ENCODE measurements around the gene ARPC4. TPM values are rescaled to one million over a fixed set of nuclear protein-coding genes. Genes with fewer than 3 reads are reported as not detected.
A peak's percentile ranks its signal among the peaks of the same experiment; 100 is the strongest.

Gene ARPC4
- 184 TPM for total RNA-seq

DNA sequence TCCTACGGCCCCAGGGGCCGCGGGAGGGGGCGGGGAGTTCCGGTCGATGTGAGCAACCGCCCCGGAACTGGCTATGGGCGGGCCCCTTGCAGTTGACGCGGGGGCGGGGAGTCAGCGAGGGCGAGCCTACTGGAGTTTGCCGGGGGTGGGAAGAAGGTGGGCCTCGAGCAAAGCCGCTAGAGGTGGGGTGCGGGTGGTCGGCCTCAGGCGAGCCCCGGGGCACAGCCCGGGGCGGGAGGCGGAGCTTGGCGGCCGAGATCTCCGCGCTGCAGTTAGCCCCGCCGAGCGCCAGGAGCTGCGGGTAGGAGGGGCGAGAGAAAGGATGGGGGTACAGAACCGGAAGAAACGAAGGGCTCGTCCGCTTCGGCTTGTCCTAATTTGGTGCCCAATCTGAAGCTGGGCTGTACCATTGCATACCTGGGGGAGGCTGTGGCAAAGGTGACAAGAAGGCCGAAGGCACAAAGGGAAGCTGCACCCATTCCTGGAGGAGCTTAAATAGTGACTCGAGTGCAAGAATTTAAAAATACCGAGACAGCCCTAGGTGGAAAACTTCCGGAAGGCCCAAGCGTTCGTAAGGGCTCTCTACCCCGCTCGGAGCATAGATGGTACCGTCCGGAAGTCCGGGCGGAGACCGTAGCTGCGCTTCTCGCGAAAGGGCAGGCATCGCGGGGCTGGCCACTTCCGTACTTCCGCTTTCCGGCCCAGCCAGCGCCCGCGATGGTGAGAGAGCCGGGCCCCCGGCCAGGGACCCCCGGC, at the start of gene ARPC4, which contains the start of gene TADA3:
ARPC4 (plus strand) TSS at position 678 of the 756 bp plus-strand sequence; CDS start at position 718, 40 bp downstream.
TADA3 (minus strand) TSS at position 69 of the 756 bp plus-strand sequence. CDS start 1,007 bp downstream, outside the sequence.
- peak; percentile 93 to 98 (median 97) for DNase-seq (ENCODE audit: low read depth in 2 of 3, low spot score in 2 of 3)

DNA sequence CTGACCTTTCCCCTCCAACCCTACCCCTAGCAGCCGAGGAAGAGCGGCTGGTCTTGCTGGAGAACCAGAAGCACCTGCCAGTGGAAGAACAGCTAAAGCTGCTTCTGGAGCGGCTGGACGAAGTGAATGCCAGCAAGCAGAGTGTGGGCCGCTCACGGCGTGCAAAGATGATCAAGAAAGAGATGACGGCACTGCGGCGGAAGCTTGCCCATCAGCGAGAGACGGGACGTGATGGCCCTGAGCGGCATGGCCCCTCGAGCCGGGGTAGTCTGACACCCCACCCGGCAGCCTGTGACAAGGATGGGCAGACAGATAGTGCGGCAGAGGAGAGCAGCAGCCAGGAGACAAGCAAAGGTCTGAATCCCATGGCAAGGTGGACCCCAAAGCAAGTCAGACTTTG, 49.3 kb upstream of the ARPC4 start:
- no peak for DNase-seq (ENCODE audit: low read depth in 2 of 3, low spot score in 2 of 3)

DNA sequence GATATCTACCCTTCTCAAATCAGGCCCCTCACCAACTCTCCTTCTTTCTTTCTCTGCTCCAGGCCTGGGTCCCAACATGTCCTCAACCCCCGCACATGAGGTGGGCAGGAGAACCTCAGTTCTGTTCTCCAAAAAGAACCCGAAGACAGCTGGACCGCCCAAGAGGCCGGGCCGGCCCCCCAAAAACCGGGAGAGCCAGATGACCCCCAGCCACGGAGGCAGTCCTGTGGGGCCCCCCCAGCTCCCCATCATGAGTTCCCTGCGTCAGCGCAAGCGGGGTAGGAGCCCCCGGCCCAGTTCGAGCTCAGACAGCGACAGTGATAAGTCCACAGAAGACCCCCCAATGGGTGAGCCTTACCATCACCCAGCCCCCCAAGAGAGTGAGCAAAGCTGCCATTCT, 48.7 kb upstream of the ARPC4 start:
- no peak for DNase-seq (ENCODE audit: low read depth in 2 of 3, low spot score in 2 of 3)

DNA sequence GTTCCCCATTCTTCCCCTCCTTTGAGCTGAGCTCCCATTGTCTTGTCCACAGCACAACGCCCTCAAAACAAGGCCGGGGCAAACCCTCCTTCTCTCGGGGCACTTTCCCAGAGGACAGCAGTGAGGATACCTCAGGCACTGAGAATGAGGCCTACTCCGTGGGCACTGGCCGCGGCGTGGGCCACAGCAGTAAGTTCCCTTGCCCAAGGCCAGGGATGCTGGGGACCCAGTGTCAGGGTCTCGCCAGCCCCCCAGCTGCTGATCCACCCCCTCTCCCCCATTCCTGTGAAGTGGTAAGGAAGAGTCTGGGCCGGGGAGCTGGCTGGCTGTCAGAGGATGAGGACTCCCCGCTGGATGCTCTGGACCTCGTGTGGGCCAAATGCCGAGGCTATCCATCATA, 47.4 kb upstream of the ARPC4 start:
- DNase-seq (ENCODE audit: low read depth in 2 of 3, low spot score in 2 of 3): no peak

DNA sequence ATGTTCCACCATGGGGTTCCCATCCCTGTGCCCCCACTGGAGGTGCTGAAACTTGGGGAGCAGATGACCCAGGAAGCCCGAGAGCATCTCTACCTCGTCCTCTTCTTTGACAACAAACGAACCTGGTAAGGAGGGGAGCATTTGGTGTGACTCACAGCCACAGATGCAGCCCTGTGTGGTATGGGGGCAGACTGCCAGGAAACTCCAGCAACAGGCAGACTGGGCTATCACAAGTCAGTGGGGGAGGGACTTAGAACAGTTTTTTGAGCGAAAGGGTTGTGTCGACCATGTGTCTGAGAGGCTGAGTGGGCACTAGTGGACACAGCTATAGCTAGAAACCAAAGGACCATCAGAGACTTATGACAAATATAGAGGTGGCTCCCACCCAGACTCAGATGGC, 46.6 kb upstream of the ARPC4 start:
- no peak for DNase-seq (ENCODE audit: low read depth in 2 of 3, low spot score in 2 of 3)

DNA sequence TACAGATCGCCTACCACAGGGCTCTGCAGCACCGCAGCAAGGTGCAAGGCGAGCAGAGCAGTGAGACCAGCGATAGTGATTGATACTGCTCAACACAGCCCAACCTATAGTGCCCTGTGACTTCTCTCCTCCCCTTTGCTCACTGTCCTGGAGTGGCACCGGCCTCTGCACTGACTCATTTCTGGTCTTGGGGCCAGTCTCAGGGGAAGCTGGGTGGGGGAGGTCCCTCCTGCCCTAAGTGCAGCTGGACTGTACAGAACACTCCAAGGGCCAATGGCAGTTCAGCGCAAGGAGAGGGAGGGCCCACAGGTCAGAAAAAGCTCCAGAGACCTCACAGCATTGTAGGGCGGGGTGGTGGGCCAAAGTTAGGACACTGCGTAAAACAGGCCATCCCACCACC, 45.6 kb upstream of the ARPC4 start:
- DNase-seq (ENCODE audit: low read depth in 2 of 3, low spot score in 2 of 3): no peak

DNA sequence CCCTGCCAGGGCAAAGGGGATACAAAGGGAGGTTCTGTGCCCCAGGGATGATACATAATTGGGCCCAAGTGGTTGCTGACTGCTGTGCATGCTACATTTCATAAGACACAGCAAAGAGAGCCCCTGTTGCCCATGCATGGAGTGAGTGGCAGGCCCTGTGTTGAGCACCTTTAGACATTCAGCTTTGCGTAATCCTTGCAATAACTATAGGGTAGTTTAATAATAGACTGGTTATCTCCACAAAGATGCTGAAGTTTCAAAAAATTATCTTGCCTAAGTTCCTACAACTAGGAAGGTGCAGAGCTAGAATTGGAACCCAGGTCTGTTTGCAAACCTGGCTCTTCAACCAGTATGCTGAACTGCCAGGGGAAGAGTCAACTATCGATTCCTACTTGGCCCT, 44.9 kb upstream of the ARPC4 start:
- no peak for DNase-seq (ENCODE audit: low read depth in 2 of 3, low spot score in 2 of 3)

DNA sequence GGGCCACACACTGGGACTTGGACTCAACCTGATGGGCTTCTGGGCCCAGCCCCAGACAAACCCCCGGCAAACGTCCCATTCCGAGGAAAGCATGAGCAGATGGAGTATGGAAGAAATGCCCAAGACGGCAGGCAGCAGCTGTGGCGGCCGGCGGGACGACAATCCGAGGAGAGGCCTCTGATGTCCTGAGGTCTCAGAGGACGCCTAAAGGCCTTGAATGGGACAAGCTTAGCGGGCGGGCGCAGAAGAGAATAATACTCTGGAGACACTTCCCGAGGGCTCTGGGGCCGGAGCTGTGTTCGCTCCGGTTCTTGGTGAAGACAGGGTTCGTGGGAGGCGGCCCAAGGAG, 43.6 kb upstream of the ARPC4 start:
- no peak for DNase-seq (ENCODE audit: low read depth in 2 of 3, low spot score in 2 of 3)

DNA sequence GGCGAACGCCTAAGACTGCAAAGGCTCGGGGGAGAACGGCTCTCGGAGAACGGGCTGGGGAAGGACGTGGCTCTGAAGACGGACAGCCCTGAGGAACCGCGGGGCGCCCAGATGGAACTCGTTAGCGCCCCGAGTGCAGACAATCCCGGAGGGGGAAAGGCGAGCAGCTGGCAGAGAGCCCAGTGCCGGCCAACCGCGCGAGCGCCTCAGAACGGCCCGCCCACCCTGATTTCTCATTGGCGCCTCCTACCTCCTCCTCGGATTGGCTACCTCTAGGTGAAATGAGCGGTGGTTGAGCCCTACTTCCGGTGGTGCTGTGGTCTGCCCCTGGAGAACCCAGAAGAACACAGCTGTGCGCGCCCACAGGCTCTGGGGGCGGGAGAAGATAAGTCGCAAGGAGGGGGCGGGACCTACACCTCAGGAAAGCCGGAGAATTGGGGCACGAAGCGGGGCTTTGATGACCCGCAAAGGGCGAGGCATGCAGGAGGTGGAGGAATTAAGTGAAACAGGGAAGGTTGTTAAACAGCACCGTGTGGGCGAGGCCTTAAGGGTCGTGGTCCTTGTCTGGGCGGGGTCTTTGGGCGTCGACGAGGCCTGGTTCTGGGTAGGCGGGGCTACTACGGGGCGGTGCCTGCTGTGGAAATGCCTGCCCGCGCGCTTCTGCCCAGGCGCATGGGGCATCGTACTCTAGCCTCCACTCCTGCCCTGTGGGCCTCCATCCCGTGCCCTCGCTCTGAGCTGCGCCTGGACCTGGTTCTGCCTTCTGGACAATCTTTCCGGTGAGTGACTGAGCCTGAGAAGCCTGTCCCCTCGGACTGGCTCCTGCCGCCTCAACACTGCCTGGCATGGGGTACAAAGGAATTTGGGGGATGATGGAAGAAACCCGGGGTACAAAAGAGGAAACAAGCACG, 43.0 kb upstream of the ARPC4 start, which contains the start of gene OGG1:
OGG1 (plus strand) TSS at position 308 of the 911 bp plus-strand sequence; CDS start at position 643, 335 bp downstream.
- peak; percentile 84 to 99 (median 98) for DNase-seq (ENCODE audit: low read depth in 2 of 3, low spot score in 2 of 3)

DNA sequence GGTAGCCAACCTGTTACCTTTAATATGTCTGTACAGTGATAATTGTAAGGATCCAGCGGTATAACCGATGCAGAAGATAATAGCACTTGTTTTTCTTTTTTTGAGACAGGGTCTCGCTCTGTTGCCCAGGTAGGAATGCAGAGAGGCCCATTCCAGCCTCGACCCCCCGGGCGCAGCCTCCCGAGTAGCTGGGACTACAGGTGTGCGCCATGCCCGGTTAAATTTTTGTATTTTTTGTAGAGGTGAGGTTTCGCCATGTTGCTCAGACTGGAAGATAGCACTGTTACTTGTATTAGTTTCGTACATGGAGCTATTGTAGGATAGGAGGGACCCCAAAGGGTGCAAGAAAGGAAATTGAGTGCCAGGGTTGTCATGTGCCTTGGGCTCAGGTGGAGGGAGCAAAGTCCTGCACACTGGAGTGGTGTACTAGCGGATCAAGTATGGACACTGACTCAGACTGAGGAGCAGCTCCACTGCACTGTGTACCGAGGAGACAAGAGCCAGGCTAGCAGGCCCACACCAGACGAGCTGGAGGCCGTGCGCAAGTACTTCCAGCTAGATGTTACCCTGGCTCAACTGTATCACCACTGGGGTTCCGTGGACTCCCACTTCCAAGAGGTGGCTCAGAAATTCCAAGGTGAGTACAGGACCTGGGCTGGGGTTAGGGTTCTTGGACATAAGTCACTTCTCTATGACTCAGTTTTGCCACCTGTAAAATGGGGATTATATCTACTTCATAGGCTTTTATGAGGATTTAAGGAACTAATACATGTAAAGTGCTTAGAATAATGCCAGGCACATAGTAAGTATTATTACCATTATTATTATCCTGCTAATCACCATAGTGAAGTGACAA, 42.1 kb upstream of the ARPC4 start:
- DNase-seq (ENCODE audit: low read depth in 2 of 3, low spot score in 2 of 3): no peak

DNA sequence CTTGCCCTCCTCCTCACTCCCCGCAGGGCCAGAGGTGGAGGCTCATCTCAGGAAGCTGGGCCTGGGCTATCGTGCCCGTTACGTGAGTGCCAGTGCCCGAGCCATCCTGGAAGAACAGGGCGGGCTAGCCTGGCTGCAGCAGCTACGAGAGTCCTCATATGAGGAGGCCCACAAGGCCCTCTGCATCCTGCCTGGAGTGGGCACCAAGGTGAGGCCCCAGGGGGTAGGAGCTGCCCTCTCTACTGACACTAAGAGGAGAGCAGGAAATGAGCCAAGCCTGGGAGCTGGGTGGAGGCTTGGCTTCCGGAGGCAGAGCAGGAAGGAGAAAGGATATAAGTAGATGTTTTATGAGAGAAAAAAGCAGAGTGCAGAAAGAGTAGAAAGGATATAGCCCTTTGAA, 38.2 kb upstream of the ARPC4 start:
- no peak for DNase-seq (ENCODE audit: low read depth in 2 of 3, low spot score in 2 of 3)

DNA sequence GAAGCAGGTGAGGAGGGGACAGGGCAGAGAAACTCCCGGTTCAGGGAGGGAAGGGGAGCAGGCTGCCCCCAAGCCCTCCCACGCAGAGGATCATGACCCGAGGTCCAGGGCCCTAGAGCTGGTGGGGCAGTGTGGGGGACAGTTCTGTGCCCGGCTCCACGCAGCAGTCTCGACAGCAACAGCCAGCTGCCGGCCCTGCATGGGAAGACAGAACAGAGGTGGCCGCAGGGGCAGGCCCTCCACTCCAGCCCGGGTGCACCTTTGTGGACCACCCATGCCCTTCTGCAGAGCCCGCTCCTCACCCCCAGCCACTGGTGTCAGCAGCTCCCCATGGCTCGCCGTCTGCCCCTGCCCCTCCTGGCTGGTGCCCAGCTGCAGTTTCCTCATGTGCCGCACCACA, 35.5 kb upstream of the ARPC4 start:
- no peak for DNase-seq (ENCODE audit: low read depth in 2 of 3, low spot score in 2 of 3)

DNA sequence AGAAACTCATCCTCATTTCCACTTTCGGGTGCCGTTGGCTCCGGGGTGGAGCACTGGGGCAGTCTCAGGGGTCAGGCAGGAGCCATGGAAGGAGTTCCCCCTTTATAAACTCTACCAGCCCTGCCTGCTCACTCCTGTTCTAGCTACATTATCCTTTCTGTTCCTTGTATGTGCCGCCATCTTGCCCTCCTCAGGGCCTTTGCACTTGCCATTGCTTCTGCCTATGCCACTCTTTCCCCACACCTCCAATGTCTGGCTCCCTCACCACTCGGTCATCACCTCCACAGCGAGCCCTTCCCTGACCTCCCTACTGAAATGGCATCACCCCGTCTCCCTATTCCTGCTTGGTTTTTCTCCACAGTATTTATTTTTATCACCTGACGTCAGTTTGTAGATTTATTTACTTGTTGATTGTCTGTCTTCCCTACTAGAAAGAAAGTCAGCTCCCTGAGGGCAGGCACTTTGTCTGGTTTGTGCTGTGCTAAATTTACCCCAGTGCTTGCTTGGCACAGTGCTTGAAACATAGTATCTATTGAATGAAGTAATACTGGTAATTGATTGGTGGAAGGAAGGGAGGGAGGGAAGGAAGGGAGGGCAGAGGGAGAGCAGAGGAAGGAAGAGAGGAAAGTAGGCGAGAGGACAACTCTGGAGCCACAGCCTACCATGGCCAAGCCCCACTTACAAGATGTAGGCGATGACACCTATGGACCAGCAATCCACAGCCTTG, 31.9 kb upstream of the ARPC4 start:
- DNase-seq (ENCODE audit: low read depth in 2 of 3, low spot score in 2 of 3): no peak

DNA sequence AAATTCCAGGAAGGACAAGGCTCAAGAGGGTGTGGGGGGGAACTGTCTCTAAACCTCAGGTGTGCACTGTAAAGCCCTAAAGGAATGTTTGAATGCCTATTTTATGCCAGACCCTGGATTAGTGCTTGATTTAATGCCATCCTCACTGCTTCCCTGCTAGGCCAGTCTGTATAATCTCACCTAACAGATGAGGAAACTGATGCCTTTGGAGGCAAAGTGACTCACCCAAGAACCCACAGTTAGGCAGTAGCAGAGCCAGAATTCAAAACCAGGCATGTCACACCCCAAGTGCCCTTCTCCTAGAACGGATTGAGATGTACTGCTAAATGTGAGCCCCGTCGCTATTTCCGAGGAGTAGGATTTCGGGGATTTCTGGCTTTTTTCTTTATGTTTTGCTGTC, 31.0 kb upstream of the ARPC4 start:
- DNase-seq (ENCODE audit: low read depth in 2 of 3, low spot score in 2 of 3): no peak

DNA sequence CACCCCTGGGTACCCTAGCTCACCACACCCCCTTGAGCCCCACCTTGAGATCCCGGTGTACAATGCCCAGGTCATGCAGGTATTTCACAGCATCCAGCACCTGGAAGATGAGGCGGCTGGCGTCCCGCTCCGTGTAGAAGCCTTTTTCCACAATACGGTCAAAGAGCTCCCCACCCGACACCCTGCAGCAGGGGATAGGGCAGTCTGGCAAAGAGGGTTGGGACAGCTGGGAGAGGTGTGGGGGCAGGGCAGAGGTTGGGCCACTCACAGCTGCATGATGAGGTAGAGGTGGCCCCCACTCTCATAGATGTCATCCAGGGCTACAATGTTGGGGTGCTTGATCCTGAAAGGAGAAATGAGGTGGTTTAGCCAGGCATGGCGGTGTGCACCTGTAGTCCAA, 30.0 kb upstream of the ARPC4 start:
- DNase-seq (ENCODE audit: low read depth in 2 of 3, low spot score in 2 of 3): no peak

DNA sequence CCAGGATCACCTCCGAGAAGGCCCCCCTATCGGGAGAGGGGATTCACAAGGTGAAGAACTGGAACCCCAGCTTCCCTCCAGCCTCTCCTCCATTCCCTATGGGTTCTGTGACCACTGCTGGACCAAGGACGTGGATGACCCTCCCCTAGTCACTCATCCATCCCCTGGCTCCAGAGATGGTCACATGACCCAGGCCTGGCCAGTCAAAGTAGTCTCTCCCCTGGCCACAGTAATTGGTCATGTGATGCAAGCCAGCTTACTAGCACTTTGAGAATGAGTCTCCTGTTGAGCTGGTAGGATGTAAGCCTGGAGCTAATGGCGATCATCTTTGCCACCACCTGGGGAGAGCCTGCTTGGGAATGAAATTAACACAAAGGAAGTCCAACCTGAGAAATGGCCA, 27.0 kb upstream of the ARPC4 start:
- DNase-seq (ENCODE audit: low read depth in 2 of 3, low spot score in 2 of 3): no peak

DNA sequence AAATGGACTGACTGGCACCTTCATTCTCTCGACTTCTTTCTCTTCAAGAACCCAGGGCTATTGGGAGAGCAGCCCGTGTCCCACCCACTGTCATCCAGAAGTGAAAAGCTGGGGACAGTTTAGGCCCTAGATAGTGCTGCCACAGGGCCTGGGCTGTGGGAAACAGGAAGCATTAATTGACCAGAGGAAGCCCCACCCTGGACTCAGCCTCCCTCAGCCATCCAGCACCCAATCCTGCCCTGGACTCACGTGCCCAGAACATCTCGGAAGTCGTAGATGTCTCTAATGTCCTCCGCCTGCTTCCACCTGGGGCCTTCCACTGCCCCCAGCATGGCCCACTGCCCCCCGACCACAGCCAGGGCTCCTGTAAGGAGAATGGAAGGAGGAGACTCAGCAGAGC, 25.5 kb upstream of the ARPC4 start:
- no peak for DNase-seq (ENCODE audit: low read depth in 2 of 3, low spot score in 2 of 3)

DNA sequence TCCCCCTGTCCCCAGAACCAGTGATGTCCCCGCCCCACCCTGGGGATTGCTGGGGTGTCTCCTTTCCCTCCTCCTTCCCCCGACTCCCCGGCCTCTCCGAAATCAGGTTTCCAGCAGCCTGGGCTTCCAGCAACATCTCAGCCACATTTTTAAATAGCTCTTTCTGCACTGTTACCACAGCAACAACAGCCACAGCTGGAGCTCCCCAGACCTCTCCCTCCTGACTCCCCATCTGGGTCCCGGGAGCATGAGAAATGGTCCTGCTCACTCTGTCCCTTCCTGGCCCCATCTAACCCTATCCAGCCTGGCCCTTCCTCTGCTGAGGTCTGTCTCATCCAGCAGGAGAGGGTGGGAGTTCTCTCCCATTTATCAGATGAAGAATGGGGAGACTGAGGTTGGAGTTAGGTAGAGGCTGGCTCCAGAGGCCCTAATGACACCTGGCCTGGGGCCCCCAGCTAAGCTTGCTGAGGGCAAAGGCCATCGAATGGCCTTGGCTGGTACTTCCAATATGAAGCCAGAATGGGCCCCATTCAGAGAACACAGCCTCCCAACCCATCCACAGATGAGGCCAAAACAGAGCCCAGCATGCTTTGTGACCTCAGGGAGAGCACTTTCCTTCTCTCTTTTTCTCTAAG, 24.6 kb upstream of the ARPC4 start:
- DNase-seq (ENCODE audit: low read depth in 2 of 3, low spot score in 2 of 3): no peak

DNA sequence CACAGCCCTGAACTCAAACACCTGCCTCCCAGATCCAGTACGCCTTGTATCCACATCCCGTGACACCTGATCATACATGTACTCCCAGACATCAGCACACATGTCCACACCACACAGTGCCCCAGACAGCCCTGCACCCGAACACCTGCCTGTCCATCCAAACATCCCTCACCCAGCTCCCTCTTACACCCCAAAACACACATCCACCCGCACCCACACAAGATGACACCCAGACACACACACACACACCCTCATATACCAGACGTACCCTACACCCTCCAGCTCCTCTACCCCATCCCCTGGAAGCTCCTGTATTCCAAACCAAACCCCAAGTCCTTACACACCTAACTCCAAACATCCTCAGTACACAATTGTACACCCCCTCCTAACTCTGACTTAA, 23.9 kb upstream of the ARPC4 start:
- no peak for DNase-seq (ENCODE audit: low read depth in 2 of 3, low spot score in 2 of 3)
